Muscle of leg (tissue), 11 donors: ENCODE data around the gene MXD4. TPM values are rescaled to one million over a fixed set of nuclear protein-coding genes. Genes with fewer than 3 reads are reported as not detected.

Source experiments
- DNase-seq: peaks from one replicate; pipeline ENCODE4 v3.0.0; 2013
- H3K27ac ChIP-seq: one replicate; pipeline ENCODE4 v1.5.1; 2013; ENCODE audit warnings: mild to moderate bottlenecking, low read length, control low read depth
- H3K27me3 ChIP-seq: one replicate; pipeline ENCODE4 v1.6.1; 2013; ENCODE audit warnings: low read length; ENCODE audit not compliant: control insufficient read depth, insufficient read depth
- H3K36me3 ChIP-seq: one replicate; pipeline ENCODE4 v1.6.1; 2013; ENCODE audit warnings: low read length; ENCODE audit not compliant: control insufficient read depth, insufficient read depth
- H3K4me1 ChIP-seq: one replicate; pipeline ENCODE4 v1.6.1; 2013; ENCODE audit warnings: low read length; ENCODE audit not compliant: control insufficient read depth, insufficient read depth
- H3K4me3 ChIP-seq: one replicate; pipeline ENCODE4 v1.5.1; 2013; ENCODE audit warnings: low read length, control low read depth
- H3K9me3 ChIP-seq: replicated peaks from 2 replicates; pipeline ENCODE4 v1.6.1; 2013; ENCODE audit warnings: low read depth, low read length; ENCODE audit not compliant: control insufficient read depth
- WGBS: methylation state at CpG from one replicate; pipeline ENCODE4 v1.1.5; 2013; ENCODE audit warnings: missing lambda C conversion rate; ENCODE audit not compliant: insufficient coverage; 5-methylcytosine and 5-hydroxymethylcytosine counted together
- polyA plus RNA-seq, 8 donors: library from polyadenylated mRNA; unstranded; fragments of 120-200 nt; gene quantifications; one replicate each; pipeline versions ENCODE4 v1.2.1 to v1.2.3, GENCODE V29; 2013; ENCODE audit warnings: inconsistent platforms in 1 of 8, low replicate concordance in 1 of 8; ENCODE audit not compliant: insufficient read length in 8 of 8, insufficient read depth in 1 of 8
- total RNA-seq: library from RNA; stranded (reverse); fragments of 120-200 nt; gene quantifications from one replicate; pipeline ENCODE4 v1.2.4, GENCODE V29; 2013

The MXD4 gene
- total and polyA plus RNA-seq, 9 donors: 31.5 to 65.7 (median 59.1) TPM

DNA sequence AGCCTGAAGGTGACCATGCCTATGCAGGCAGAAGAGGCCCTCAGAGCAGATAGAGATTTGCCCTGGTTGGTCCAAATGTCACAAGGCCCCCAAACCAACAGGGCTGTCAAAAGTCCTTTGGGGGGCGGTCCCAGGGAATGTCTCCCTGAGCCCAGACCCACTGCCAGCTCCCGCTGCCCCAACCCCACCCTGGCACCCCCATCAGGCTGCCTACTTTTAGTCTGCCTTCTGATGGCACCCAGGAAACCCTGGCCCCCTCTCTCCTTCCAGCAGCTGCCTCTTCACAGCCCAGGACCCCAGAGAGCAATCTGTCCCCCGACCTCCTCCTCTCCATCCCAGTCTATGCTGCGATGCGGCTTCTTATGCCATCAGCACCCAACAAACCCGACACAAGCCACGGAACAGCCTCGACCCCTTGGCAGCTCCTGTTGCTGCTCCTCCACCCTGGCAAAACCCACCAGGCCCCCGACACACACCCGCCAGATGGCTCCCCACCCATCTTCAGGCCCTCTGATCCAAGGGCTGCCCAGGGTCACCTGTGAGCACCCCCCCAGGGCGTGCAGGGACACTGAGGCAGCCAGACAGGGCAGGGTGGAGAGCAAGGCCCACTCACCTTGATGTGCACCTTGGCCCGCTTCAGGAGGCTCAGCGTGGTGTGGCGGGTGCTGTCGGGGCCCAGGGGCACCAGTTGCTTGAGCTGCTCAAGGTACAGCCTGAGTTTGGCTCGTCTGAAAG lies 9.9 kb downstream of the MXD4 start:
- H3K27me3 ChIP-seq: no peaks in the 10 kb centered on the region
- H3K36me3 ChIP-seq: peaks cover 78% of the 10 kb centered on the region
- H3K27ac ChIP-seq: no peak overlapping the region
- 92% methylated on average over 14 of the region's 16 CpGs for WGBS
- DNase-seq: peak; percentile 0
- H3K9me3 ChIP-seq: no peaks in the 10 kb centered on the region
- H3K4me1 ChIP-seq: peaks cover 15% of the 10 kb centered on the region
- no peak overlapping the region for H3K4me3 ChIP-seq

DNA sequence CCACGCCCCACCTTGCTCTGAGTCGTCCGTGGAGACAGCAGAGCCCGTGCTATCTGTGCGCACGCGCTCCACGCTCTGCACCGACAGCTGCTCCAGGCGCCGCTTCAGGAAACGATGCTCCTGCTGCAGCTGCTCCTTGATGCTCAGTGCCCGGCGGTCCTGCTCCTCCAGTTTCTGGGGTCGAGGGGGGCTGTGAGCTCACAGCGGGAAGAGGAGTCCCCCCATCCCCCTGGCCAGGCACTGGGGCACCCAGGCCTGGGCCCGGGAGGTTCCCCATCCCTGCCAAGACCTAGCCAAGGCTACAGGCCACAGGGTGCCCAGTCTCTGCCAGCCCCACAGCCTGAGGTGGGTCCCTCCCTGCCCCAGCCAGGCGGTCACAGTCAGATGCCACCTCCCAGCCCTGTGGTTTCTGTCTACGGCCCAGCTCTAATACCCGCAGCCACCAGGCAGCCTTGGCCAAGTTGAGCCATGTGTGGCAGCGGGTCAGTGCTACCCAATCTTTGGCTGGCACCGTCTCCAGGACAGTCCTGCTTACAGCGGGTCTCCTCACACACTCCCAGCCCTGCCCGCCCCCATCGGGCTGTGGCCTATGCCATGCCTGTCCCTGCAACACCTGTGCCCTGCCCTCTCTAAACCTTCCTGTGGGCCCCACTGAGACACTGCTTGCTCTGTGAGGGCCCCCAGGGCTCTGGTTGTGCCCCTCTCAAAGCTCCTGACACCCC lies 10.7 kb downstream of the MXD4 start:
- Histone ChIP-seq H3K36me3 (peaks cover 77% of the 10 kb centered on the region), H3K27me3 (no peaks in the 10 kb centered on the region), H3K9me3 (no peaks in the 10 kb centered on the region), H3K4me3 (no peak overlapping the region), H3K4me1 (peaks cover 10% of the 10 kb centered on the region), H3K27ac (no peak overlapping the region)
- 89% methylated on average over 25 of the region's 25 CpGs for WGBS
- peak; percentile 3 for DNase-seq

- peak; percentile 1 for DNase-seq
- no peaks in the 10 kb centered on the region for H3K27me3 ChIP-seq
- WGBS: 95% methylated on average over 27 of the region's 30 CpGs
- no peaks in the 10 kb centered on the region for H3K9me3 ChIP-seq
- peaks cover 9% of the 10 kb centered on the region for H3K4me1 ChIP-seq
- H3K27ac ChIP-seq: no peak overlapping the region
- no peak overlapping the region for H3K4me3 ChIP-seq
- peaks cover 73% of the 10 kb centered on the region for H3K36me3 ChIP-seq
Measured at GRCh38 chr4:2250357-2251072, 11.4 kb downstream of the MXD4 start.

DNA sequence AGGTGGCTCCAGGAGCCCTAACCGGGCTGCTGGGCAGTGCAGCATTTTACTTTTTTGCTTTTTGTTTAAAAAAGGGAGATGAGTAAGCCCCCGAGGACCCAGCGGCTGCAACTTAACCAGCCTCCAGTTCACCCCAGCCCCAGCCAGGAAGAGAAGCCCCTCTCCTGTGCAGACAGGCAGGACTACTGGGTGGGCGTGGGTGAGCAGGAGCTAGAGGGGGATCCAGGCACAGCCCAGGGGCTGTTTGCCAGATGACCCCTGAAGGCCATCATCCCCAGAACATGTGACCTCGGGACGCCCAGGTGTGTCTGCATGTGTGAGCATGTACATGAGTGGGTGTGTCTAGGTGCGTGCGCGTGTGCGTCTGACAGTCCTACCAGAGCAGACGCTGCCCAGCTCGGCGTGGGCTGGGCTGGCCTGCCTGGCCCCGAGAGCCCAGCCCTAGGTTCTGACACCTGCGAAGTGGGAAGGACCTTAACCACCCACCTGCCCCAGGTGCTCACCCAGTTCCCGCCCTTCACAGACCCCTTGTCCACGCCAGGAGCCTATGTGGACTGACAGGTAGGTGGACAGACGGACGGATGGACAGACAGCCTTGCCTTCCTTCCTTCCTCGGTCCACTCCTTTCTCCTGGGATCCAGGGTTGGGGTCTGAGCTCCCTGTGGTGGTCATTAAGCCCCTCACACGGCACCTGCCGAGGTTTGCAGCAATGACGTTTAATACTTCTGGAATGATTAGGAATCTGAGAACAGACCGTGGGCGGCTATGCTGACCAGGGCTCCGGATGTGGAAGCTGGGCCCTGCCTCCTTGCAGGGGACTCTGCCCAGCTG lies 12.2 kb downstream of the MXD4 start:
- no peaks in the 10 kb centered on the region for H3K9me3 ChIP-seq
- 84% methylated on average over 19 of the region's 26 CpGs for WGBS
- H3K4me1 ChIP-seq: peaks cover 15% of the 10 kb centered on the region
- no peak overlapping the region for H3K27ac ChIP-seq
- H3K4me3 ChIP-seq: no peak overlapping the region
- peak; percentile 4 for DNase-seq
- peaks cover 65% of the 10 kb centered on the region for H3K36me3 ChIP-seq
- H3K27me3 ChIP-seq: no peaks in the 10 kb centered on the region

DNA sequence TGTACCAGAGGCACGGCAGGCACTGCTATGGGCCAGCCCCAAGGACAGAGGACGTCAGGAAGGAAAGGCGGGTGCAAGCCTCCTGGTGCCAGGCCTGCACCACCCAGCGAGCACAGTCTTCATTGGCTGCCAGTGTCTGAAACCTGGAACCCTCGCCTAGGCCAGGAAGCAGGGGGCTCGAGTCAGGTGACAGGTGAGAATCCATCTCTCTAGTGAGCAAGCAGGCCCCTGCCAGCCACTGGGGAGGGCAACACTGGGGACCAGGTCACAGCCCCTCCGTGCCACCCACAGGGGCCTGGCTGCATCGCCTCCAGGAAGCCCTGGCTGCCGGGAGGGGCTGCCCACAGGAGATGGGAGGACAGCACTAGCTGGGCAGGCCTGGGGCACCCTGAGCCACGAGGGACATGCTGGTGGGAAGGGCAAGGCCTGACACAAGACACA lies 13.1 kb downstream of the MXD4 start:
- H3K27me3 ChIP-seq: no peaks in the 10 kb centered on the region
- H3K27ac ChIP-seq: no peak overlapping the region
- peaks cover 59% of the 10 kb centered on the region for H3K36me3 ChIP-seq
- DNase-seq: peak; percentile 2
- 75% methylated on average over 10 of the region's 10 CpGs for WGBS
- H3K4me3 ChIP-seq: no peak overlapping the region
- no peaks in the 10 kb centered on the region for H3K9me3 ChIP-seq
- peaks cover 15% of the 10 kb centered on the region for H3K4me1 ChIP-seq

- H3K27me3 ChIP-seq: no peaks in the 10 kb centered on the region
- no peak overlapping the region for H3K4me3 ChIP-seq
- peaks cover 52% of the 10 kb centered on the region for H3K36me3 ChIP-seq
- peak; percentile 5 for DNase-seq
- 83% methylated on average over 19 of the region's 21 CpGs for WGBS
- H3K9me3 ChIP-seq: no peaks in the 10 kb centered on the region
- peaks cover 18% of the 10 kb centered on the region for H3K4me1 ChIP-seq
- H3K27ac ChIP-seq: no peak overlapping the region
Measured at GRCh38 chr4:2248044-2248780, 13.7 kb downstream of the MXD4 start.

- H3K36me3 ChIP-seq: peaks cover 46% of the 10 kb centered on the region
- no peaks in the 10 kb centered on the region for H3K27me3 ChIP-seq
- no peak overlapping the region for H3K27ac ChIP-seq
- WGBS: 89% methylated on average over 32 of the region's 42 CpGs
- H3K4me1 ChIP-seq: peaks cover 20% of the 10 kb centered on the region
- H3K9me3 ChIP-seq: no peaks in the 10 kb centered on the region
- H3K4me3 ChIP-seq: no peak overlapping the region
- peak; percentile 8 for DNase-seq
Measured at GRCh38 chr4:2247128-2248043, 14.5 kb downstream of the MXD4 start.

DNA sequence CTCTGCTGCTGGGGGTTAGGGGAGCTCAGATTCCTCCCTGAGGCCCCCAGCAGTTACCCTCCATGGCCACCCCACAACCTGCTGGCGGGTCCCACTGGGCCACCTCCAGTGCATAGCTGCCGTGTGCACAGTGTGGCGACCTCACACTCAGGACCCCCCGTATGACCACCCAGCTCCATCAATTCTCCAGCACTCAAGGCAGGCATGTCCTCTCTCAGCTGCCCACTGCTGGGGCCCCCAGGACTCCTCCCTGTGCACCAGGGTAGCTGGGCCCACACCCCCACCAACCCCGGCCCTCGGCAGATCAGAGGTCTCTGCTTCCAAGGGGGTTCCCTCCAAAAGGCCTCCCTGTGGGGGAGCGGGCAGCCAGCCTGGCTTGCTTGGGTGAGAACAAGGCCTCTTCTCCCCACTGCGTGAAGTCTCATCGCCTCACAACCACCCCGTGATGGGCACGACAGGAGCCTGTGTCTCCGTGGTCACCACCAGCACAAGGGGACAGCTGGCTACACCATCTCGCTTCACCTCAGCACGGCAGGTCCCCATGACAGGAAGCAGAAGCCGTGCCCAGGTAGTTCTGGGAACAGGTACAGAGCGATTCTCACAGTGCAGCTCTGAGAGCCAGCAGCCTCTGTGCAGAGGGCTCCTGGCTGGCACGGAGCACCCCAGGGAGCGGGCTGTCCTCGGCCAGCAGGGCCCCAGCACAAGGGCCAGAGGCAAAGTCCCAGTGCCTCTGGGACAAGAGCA lies 15.4 kb downstream of the MXD4 start:
- 84% methylated on average over 19 of the region's 19 CpGs for WGBS
- peak; percentile 6 for DNase-seq
- H3K9me3 ChIP-seq: no peaks in the 10 kb centered on the region
- H3K4me1 ChIP-seq: peaks cover 22% of the 10 kb centered on the region
- H3K4me3 ChIP-seq: no peak overlapping the region
- H3K27ac ChIP-seq: no peak overlapping the region
- H3K36me3 ChIP-seq: peaks cover 37% of the 10 kb centered on the region
- no peaks in the 10 kb centered on the region for H3K27me3 ChIP-seq
